ENCODE measurements around the gene FRAT1. TPM values are rescaled to one million over a fixed set of nuclear protein-coding genes. Genes with fewer than 3 reads are reported as not detected.

Gene FRAT1
- total RNA-seq, 1 experiment from 2014 or later: 1.7 TPM

DNA sequence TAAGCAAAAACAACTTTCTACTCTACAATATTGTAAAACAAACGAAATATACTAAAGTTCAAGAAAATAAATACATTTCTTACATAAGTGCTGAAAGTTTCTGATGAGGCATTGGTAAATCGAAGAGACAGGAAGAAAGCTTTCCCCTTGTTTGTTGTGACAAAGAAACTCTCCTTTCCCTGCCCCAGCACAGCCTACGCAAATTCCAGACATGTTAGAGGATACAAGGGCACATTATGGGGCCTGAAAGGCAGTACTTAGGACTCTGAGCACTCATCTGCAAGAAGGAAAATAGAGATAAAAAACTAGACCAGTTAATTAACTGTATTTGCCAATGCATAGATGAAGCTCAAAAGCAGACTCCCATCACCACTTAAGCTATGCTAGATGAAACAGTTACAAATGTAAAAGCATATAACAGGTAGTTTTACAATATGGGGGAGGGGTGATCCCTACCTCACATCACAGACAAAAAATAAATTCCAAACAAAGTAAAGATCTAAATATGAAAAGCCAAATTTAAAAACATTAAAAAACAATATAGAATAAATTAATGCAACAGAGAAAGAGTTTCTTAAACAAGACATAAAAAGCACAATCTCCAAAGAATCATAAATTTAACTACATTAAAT, 48.4 kb upstream of the FRAT1 start:
- ChIA-PET POLR2A (no interaction called here), RAD21 (ENCODE audit: low non-redundant PET in 1 of 2, low total read pairs in 2 of 2, uncharacterized antibody in 2 of 2, unreplicated experiment in 2 of 2) (no interaction called here), CTCF (interaction anchor here (1.4 kb wide), 1 partner anchor 8 kb away, joined by 4 read pairs; no protein-coding TSS in a partner anchor)
- intact Hi-C loops (cut with micrococcal nuclease): no loop called here
- Histone ChIP-seq H2AFZ (ENCODE audit: low read depth, low read length, poor library complexity, severe bottlenecking) (no peak overlapping the region), H3K9me2 (ENCODE audit: insufficient read depth) (no peaks in the 10 kb centered on the region), H3K9ac (ENCODE audit: low read length) (no peak overlapping the region), H3K4me1 (ENCODE audit: control insufficient read depth in 1 of 2, insufficient read depth in 2 of 2, low read length in 2 of 2) (no peaks in the 10 kb centered on the region), H3K9me3 (ENCODE audit: control insufficient read depth in 1 of 2, insufficient read depth in 1 of 2, low read depth in 1 of 2, low read length in 2 of 2) (no peaks in the 10 kb centered on the region), H3K36me3 (ENCODE audit: control insufficient read depth in 1 of 2, insufficient read depth in 2 of 2, low read length in 2 of 2) (no peaks in the 10 kb centered on the region), H3K4me2 (ENCODE audit: low read length) (0 out of 2 replicates have a peak overlapping the region, but pooled peaks have one; percentile 2), H3K79me2 (ENCODE audit: insufficient read depth, low read length) (peaks cover 24% of the 10 kb centered on the region), H3K27ac (ENCODE audit: low read depth, low read length) (no peak overlapping the region), H4K20me1 (ENCODE audit: insufficient read depth) (no peaks in the 10 kb centered on the region), H3K27me3 (ENCODE audit: insufficient read depth, low read length) (no peaks in the 10 kb centered on the region), H3K4me3 (replicated peaks in 1 of 2; ENCODE audit: low read depth in 1 of 2, low read length in 2 of 2) (no peak overlapping the region)
- ATAC-seq (no peak), DNase-seq (ENCODE audit: low read depth, low spot score) (no peak)
- no peak for TF ChIP-seq ELF1 (IDR thresholded peaks at IDR 0.05; ENCODE audit: borderline replicate concordance, low read depth)
- TF ChIP-seq, protein P1, sequence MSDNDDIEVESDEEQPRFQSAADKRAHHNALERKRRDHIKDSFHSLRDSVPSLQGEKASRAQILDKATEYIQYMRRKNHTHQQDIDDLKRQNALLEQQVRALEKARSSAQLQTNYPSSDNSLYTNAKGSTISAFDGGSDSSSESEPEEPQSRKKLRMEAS (IDR thresholded peaks at IDR 0.05): no peak
- TF ChIP-seq ZFX (IDR thresholded peaks at IDR 0.05): no peak
- no peak for TF ChIP-seq POLR2A (IDR thresholded peaks at IDR 0.05; ENCODE audit: borderline replicate concordance, extremely low read depth, insufficient read depth, insufficient read length)
- TF ChIP-seq SP1 (IDR thresholded peaks at IDR 0.05; ENCODE audit: low read depth): no peak
- TF ChIP-seq YY1 (IDR thresholded peaks at IDR 0.05; ENCODE audit: extremely low read depth, insufficient replicate concordance, low read depth, low read length): no peak
- TF ChIP-seq FOSL1 (IDR thresholded peaks at IDR 0.05; ENCODE audit: low read depth): no peak
- TF ChIP-seq, protein P2, sequence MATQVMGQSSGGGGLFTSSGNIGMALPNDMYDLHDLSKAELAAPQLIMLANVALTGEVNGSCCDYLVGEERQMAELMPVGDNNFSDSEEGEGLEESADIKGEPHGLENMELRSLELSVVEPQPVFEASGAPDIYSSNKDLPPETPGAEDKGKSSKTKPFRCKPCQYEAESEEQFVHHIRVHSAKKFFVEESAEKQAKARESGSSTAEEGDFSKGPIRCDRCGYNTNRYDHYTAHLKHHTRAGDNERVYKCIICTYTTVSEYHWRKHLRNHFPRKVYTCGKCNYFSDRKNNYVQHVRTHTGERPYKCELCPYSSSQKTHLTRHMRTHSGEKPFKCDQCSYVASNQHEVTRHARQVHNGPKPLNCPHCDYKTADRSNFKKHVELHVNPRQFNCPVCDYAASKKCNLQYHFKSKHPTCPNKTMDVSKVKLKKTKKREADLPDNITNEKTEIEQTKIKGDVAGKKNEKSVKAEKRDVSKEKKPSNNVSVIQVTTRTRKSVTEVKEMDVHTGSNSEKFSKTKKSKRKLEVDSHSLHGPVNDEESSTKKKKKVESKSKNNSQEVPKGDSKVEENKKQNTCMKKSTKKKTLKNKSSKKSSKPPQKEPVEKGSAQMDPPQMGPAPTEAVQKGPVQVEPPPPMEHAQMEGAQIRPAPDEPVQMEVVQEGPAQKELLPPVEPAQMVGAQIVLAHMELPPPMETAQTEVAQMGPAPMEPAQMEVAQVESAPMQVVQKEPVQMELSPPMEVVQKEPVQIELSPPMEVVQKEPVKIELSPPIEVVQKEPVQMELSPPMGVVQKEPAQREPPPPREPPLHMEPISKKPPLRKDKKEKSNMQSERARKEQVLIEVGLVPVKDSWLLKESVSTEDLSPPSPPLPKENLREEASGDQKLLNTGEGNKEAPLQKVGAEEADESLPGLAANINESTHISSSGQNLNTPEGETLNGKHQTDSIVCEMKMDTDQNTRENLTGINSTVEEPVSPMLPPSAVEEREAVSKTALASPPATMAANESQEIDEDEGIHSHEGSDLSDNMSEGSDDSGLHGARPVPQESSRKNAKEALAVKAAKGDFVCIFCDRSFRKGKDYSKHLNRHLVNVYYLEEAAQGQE (IDR thresholded peaks at IDR 0.05; ENCODE audit: low read depth): no peak
- TF ChIP-seq, protein P3, sequence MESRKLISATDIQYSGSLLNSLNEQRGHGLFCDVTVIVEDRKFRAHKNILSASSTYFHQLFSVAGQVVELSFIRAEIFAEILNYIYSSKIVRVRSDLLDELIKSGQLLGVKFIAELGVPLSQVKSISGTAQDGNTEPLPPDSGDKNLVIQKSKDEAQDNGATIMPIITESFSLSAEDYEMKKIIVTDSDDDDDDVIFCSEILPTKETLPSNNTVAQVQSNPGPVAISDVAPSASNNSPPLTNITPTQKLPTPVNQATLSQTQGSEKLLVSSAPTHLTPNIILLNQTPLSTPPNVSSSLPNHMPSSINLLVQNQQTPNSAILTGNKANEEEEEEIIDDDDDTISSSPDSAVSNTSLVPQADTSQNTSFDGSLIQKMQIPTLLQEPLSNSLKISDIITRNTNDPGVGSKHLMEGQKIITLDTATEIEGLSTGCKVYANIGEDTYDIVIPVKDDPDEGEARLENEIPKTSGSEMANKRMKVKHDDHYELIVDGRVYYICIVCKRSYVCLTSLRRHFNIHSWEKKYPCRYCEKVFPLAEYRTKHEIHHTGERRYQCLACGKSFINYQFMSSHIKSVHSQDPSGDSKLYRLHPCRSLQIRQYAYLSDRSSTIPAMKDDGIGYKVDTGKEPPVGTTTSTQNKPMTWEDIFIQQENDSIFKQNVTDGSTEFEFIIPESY (IDR thresholded peaks at IDR 0.05; ENCODE audit: extremely low read depth, insufficient replicate concordance, low read length): no peak
- TF ChIP-seq CEBPB (IDR thresholded peaks at IDR 0.05; ENCODE audit: low read depth): no peak
- TF ChIP-seq, protein P4, sequence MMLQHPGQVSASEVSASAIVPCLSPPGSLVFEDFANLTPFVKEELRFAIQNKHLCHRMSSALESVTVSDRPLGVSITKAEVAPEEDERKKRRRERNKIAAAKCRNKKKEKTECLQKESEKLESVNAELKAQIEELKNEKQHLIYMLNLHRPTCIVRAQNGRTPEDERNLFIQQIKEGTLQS (IDR thresholded peaks at IDR 0.05): no peak
- TF ChIP-seq, protein P5, sequence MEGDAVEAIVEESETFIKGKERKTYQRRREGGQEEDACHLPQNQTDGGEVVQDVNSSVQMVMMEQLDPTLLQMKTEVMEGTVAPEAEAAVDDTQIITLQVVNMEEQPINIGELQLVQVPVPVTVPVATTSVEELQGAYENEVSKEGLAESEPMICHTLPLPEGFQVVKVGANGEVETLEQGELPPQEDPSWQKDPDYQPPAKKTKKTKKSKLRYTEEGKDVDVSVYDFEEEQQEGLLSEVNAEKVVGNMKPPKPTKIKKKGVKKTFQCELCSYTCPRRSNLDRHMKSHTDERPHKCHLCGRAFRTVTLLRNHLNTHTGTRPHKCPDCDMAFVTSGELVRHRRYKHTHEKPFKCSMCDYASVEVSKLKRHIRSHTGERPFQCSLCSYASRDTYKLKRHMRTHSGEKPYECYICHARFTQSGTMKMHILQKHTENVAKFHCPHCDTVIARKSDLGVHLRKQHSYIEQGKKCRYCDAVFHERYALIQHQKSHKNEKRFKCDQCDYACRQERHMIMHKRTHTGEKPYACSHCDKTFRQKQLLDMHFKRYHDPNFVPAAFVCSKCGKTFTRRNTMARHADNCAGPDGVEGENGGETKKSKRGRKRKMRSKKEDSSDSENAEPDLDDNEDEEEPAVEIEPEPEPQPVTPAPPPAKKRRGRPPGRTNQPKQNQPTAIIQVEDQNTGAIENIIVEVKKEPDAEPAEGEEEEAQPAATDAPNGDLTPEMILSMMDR (IDR thresholded peaks at IDR 0.05 in 2 of 3, conservative IDR thresholded peaks at IDR 0.05 in 1 of 3; ENCODE audit: borderline replicate concordance in 1 of 3, insufficient read depth in 1 of 3, low read depth in 2 of 3, low read length in 2 of 3): no peak
- BruUV-seq (replicated peaks): no TSS peak

Measured in HCT116 (cell line).